IPS DF 4.7 (cell line): ENCODE measurements around the gene SDR9C7.

Experiments
- DNase-seq: peaks from one replicate; pipeline ENCODE4 v3.0.0-alpha.2; 2013; ENCODE audit warnings: low spot score; ENCODE audit errors: extremely low read depth

The SDR9C7 gene

GRCh38 chr12:56877195-56878009 lies 56.8 kb downstream of the SDR9C7 start:
- no peak for DNase-seq

GRCh38 chr12:56874821-56875220 lies 59.4 kb downstream of the SDR9C7 start:
- DNase-seq, result no peak

GRCh38 chr12:56873382-56873781 lies 60.8 kb downstream of the SDR9C7 start:
- no peak for DNase-seq
